GM19099 (cell line): Measurements from ENCODE around the gene ZCCHC3.
A peak's percentile ranks its signal among the peaks of the same experiment; 100 is the strongest.

Experiments
- POLR2A ChIP-seq: IDR thresholded peaks from 3 replicates; pipeline ENCODE4 v1.6.1; 2011; ENCODE audit warnings: low read depth; ENCODE audit not compliant: insufficient read length; ENCODE audit errors: extremely low read depth

ZCCHC3 gene

GRCh38 chr20:276620-277495 lies 20.5 kb upstream of the ZCCHC3 start:
- TF ChIP-seq POLR2A, result no peak

GRCh38 chr20:277496-277781 lies 19.9 kb upstream of the ZCCHC3 start:
- TF ChIP-seq POLR2A, result no peak

DNA sequence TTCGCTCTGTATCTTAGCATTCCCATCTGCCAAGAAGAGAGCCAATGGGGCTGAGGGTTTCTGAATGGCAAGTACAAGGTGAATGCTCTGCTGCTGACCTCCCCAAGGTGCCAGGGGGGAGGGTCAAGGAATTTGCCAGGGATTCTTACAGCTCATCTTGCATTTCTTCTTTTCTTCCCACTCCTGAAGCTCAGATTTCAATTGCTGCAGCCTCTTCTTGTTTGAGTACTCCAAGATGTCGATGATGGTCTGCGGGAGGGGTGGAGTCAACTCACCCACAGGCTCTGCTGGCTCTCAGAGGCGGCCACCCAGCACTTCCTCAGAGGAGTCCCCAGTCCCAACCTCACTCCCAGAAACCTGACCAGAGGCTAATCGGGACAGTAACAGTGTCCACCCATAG lies 19.2 kb upstream of the ZCCHC3 start:
- no peak for TF ChIP-seq POLR2A

- TF ChIP-seq POLR2A, result no peak
Measured at GRCh38 chr20:278607-279571, 18.5 kb upstream of the ZCCHC3 start.

- TF ChIP-seq POLR2A, result no peak
Measured at GRCh38 chr20:284172-284571, 13.2 kb upstream of the ZCCHC3 start.

- TF ChIP-seq POLR2A, result no peak
Measured at GRCh38 chr20:286508-286907, 10.9 kb upstream of the ZCCHC3 start.

GRCh38 chr20:288956-289692 lies 8.2 kb upstream of the ZCCHC3 start:
- no peak for TF ChIP-seq POLR2A

DNA sequence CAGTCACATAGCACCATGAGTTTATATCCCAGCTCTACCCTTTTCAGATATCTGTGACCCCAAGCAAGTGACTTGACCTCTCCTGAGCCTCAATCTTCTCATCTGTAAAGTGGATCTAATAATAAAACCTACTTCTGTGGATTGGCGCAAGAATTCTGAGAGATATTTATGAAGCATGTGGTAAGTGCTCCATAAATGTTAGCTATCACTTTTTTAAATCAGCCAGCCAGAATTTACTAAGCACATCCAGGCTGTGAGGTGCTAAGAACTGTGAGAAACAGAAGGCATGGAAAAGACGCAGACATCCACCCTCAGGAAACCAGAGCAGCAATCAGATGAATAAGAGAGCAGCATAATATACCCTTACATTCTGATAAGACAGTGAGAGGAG lies 7.7 kb upstream of the ZCCHC3 start:
- TF ChIP-seq POLR2A, result no peak

- no peak for TF ChIP-seq POLR2A
Measured at GRCh38 chr20:290084-290831, 7.1 kb upstream of the ZCCHC3 start, which contains the start of gene C20orf96. C20orf96 (minus strand) TSS chr20:290750; CDS start chr20:290610, 140 bp downstream.

- no peak for TF ChIP-seq POLR2A
Measured at GRCh38 chr20:294602-295001, 2.8 kb upstream of the ZCCHC3 start.

DNA sequence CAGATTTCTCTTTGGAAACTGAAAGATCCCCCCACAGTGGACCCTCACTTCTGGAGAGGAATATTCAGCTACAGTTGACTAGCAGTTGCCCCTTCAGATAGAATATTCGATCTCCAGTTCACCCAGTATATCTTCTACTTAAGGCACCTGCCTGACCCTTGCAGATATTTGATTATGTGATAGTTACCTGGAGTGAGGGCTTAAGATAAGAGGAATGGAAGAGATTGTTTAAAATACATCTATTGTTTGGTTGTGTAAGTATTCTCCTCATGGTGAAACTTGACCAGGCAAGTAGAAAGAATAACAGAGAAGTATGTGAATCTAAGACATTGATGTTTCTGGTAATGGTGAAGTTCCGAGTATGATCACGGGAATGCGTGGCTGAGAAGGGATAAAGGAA lies 1.6 kb upstream of the ZCCHC3 start:
- TF ChIP-seq POLR2A, result no peak

DNA sequence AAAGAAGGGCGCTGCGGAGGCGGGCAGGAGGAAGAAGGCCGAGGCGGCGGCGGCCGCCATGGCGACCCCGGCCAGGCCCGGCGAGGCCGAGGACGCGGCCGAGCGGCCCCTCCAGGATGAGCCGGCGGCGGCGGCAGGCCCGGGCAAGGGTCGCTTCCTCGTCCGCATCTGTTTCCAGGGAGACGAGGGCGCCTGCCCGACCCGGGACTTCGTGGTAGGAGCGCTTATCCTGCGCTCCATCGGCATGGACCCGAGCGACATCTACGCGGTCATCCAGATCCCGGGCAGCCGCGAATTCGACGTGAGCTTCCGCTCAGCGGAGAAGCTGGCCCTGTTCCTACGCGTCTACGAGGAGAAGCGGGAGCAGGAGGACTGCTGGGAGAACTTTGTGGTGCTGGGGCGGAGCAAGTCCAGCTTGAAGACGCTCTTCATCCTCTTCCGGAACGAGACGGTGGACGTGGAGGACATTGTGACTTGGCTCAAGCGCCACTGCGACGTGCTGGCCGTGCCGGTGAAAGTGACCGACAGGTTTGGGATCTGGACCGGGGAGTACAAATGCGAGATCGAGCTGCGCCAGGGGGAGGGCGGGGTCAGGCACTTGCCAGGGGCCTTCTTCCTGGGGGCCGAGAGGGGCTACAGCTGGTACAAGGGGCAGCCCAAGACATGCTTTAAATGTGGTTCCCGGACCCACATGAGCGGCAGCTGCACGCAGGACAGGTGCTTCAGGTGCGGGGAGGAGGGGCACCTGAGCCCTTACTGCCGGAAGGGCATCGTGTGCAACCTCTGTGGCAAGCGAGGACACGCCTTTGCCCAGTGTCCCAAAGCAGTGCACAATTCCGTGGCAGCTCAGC lies 780 bp downstream of the ZCCHC3 start:
- peak; percentile 52 for TF ChIP-seq POLR2A

DNA sequence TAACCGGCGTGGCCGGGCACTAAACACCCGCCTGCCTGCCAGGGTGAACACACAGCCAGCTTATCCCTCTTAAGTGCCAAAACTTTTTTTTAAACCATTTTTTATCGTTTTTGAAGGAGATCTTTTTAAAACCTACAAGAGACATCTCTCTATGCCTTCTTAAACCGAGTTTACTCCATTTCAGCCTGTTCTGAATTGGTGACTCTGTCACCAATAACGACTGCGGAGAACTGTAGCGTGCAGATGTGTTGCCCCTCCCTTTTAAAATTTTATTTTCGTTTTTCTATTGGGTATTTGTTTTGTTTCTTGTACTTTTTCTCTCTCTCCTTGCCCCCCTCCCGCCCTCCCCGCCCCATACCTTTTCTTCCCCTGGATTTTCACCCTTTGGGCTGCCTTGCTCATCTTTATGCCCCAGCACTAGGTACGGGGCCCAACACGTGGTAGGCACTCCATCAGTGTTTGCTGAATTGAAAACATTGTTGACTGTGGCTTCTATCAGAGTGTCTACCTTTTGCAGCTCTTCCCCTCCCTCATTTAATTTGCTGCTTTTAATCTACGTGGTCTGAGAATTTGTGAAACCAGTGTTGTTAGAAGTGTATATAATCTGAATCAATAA lies 1.5 kb downstream of the ZCCHC3 start:
- no peak for TF ChIP-seq POLR2A

DNA sequence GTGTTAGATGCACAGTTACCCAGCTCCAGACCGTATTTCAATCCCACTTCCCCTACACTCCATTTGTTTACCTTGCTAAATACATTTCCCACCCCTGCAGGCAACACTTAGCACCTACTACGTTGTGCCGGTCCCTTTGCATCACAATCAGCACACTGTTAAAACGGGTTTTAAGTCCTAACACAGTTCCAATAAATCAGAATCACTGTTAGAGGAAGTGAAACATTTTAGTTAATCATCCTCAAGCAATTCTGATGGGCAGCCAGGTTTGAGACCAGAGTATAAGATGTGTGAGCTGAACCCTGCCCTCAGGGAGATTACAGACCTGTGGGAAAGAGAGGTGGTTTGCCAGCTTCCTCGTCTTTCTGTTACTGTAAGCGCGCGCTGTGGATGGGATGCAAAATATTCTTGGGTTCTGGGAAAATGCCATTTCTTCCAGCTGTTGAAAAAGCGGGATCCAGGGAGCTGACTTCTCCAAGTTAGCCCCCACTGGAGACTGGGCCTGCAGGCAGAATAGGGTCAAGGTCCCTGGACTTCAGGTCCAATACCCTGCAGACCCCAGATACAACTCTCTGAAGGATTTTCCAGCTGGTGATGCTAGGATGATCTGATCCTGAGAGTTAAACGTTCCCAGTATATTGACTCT lies 3.1 kb downstream of the ZCCHC3 start:
- TF ChIP-seq POLR2A, result no peak
